GM11168 (cell line): ENCODE results near the gene LY9.

Source experiments
- in situ Hi-C: fragments of 300-500 bp; cut with MboI; formaldehyde crosslinking; loops from one replicate; pipeline ENCODE4 v1.12.0; 2022; ENCODE audit warnings: low sequenced_read_pairs; ENCODE audit not compliant: unreplicated experiment

The LY9 gene

GRCh38 chr1:160834945-160835565 is 39.1 kb downstream of the LY9 start:
- in situ Hi-C loops: no loop called here

DNA sequence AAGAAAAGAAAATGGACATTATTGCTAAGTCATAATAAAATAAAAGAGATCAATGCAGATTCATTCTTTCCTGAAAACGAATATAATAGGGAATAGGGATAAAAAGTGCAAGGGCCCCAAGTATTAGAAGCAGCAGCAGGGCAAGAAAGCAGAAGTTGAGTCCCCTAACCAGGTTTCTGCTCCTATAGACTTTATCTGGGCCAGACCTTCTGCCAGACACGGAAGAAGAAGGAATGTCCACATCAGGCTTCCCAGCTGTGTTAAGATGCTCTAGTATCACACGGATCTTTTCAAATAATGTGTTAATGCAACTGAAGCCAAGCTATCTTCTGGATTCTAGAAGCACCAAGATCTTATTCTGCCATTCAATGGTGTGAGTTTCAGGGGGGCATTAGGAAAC is 39.8 kb downstream of the LY9 start:
- in situ Hi-C loops: no loop called here

GRCh38 chr1:160836561-160836960 is 40.6 kb downstream of the LY9 start:
- in situ Hi-C loops: no loop called here

DNA sequence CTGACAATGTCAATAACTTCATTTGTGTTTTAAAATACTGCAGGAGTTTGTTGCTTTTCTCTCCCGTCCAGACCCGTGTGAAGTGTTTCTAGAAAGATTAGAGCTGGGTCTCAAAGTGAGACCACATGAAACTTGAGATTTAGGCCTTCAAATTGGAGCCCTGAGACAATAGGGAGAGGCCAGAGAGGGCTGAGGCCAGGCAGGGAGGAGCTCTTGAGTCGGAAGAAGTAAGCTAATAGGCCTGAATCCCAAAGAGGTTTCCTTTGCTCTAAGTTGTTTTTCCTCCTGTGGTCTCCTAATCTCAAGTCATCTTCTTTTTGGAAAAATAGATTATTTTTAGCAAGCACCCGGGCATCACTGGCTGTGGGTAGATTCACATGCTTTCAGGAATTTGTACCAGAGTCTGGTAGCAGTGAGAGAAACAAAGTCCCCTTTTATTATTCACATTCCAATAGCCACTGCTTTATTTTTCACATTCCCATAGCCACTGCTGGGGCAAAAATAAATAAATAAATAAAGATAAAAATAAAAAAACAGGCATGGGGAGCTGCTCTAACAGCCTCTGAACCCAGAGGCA is 41.1 kb downstream of the LY9 start:
- in situ Hi-C loops: no loop called here

DNA sequence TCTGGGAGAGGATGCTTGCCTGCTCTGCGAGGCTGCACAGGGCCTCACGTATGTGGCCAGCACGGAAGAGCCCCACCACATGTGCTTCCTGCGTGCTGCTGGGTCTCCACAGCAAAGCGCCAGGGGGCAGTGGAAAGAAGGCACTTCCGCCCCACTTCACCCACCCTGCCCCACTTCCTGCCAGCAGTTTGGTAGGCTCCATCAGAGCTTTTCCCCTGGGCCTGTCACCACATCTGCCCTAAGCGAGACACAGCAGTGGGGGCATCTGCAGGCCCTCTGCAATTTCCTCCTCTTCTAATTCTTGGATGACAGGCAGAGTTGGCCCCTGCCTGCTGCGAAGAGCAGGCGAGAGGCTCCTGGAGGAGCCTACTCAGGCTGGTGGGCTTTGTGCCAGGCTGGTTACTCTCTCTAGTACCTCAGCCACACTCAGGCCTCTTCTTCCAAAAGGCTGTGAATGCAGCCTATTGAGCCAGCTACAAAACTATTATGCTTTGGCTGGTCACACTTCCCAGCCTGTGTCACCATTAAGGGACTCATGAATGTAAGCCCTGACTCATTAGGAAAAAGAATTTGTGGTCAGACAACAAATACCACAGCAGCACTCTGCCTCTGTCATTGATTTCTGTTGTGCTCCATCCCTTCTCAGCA is 41.7 kb downstream of the LY9 start:
- in situ Hi-C loops: no loop called here

DNA sequence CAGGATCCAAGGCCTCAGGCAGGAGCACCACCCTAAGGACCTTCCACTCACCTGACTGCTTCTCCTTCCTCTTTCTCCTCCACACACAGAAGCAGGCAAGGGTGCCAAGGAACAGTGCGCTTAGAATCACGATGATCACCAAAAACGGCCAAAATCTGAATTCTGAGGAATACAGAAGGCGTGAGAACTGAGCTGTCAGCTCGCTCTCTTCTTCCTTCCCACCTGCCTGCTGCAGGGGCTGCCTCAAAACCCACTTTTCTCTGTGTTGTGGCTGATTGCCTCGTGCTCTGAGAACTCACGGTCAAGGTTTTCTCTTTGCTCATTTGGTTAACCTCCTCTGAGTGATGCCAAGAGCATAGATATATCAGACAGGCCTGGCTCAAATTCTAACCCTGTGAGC is 42.9 kb downstream of the LY9 start:
- in situ Hi-C loops: no loop called here

- in situ Hi-C loops: no loop called here
These were observed 43.8 kb downstream of the LY9 start for GRCh38 chr1:160839746-160840145.

DNA sequence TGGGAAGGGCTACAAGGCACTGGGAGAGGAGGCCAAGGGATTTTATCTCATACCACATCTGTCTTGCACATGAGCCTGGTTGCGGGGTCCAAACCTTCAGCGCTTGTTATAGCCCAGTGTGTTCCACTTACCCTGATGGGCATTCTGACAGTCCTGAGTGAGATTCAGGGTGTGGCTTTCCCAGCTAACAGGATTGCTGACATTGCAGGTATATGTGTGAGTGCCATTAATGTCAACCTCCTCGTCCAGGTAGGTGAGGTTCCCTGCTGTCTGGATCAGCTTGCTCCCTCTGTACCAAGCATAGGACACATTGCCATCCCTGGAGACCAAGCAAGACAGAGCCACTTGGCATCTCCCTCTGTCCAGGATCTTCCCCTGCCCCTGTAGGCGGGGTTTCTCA is 45.1 kb downstream of the LY9 start:
- in situ Hi-C loops: no loop called here

DNA sequence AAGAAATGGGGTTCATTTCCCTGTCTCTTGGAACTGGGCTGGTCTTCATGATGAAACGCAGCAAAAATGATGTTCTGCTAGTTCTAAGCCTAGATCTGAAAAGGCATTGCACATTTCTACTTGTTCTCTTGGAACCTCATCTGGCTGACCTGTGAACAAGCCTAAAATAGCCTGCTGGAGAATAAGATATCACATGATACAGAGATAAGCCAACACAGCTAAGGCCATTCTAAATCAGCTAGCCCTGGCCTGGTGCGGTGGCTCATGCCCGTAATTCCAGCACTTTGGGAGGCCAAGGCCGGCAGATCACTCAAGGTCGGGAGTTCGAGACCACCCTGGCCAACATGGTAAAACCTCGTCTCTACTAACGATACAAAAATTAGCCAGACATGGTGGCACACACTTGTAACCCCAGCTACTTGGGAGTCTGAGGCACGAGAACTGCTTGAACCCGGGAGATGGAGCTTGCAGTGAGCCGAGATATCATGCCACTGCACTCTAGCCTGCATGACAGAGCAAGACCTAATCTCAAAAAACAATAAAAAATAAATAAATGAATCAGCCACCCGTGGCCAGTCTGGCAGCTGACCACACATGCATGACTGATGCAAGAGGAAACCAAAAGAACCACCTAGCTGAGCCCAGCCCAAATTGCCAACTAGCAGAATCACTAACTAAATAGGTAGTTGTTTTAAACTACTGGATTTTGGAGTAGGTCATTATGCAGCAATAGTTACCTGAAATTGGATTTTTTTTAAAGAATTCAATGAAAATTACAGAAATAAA is 48.7 kb downstream of the LY9 start:
- in situ Hi-C loops: no loop called here

- in situ Hi-C loops: no loop called here
These were observed 50.3 kb downstream of the LY9 start for GRCh38 chr1:160846281-160846680.

DNA sequence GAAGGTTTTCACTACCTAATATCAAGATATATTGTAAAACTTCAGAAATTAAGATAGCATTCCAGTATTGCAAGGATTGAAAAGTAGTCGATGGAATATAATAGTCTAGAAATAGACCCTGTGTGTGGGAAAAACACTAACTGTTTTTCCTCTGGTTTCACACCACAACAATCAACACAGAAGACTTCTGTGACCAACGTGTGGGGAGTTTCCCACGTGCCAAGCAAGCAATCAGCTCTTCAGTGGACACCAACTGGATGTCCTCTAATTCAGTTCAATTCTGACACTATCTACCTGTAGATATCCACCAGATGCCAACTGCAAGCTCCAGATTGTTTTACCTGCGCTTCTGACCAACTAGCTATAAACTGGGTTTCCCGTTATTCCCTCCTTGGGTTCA is 54.6 kb downstream of the LY9 start:
- in situ Hi-C loops: no loop called here

- in situ Hi-C loops: no loop called here
These were observed 55.0 kb downstream of the LY9 start for GRCh38 chr1:160850993-160851392.

DNA sequence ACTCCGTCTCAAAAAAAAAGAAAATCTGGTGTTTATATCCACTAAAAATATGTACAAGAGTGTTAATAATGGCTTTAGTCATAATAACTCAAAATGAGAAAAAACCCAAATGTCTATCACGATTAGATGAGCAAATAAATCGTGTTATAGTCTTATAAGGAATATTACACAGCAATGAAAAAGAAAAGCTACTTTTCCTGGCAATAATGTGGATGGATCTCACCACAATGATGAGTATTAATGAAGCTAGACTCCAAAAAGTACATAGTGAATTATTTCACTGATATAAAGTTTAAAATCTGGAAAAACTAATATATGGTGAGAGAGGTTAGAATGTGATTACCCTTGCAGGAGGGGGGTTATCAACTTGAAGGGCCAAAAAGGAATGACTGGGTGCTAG is 57.0 kb downstream of the LY9 start:
- in situ Hi-C loops: no loop called here

DNA sequence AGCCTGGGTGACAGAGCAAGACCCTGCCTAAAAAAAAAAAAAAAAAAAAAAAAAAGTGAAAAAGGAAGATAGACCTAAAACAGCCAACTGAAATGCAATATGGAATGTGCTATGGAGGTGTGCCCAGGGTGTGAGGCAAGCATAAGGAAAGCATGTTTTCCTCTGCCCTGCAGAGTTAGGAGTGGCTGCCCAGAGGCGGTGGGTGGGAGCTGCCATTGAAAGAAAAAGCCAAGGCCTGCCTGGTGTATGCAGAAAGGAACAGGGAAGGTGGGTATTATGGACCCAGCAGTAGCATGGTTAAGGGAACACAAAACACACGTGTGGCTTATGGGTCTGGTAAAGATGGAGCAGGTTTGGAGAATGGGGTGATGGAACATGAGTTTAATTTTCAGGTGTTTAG is 57.8 kb downstream of the LY9 start:
- in situ Hi-C loops: no loop called here

DNA sequence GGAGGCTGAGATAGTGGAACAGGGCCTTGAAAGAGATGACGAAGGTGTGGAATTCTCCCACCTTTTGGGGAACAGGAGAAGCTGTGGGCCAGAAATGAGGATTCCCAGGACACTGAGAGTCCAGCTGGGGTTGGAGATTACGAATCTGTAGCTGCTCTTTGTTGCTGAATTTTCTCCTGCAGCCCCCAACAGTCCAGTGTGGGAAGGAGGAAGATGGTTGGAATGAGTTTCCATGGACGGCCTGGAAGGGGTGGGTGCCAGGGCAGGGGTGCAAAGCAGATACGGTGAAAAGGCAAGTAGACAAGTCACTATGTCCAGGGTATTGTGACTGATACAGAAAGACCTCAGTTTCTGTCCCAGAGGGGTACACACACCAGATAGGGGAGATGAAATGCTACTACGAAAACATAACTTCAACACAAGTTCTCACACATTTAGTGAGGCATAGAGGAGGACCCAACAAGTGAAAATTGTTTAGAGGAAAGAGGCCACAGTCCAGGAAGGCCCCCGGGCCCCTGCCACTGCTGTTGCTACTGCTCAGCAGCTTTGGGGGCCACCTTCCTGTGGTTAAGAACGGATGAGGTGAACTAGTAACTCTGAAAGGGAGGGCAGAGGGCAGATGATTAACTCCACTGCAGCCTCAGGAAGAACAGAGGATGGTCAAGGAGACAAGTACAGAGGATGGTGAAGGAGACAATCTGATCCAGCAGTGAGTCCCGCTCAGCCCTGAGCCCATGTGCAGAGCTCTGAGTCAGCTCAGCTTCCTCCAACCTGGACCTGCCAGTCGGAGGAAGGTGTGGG is 59.4 kb downstream of the LY9 start:
- in situ Hi-C loops: no loop called here

DNA sequence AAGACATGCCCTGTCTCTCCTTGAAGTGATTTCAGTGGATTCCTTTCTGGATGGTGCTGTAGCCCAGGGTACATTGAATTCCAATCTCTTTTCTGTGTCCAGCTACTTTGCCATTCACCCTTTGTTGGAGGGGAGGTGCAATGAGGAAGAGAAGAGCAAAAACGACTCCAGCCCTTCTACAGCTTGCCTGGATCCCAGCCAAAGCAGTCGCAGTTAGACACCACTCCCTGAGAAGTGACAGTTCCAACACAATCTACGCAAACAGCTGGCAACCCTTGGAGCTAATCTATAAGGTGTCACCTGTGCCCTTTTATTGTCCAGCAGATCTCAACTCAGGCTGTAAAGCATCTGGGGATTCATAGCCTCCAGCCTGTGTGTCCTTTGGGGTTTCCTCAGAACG is 62.1 kb downstream of the LY9 start:
- in situ Hi-C loops: no loop called here

- in situ Hi-C loops: no loop called here
These were observed 62.5 kb downstream of the LY9 start for GRCh38 chr1:160858507-160858906.

DNA sequence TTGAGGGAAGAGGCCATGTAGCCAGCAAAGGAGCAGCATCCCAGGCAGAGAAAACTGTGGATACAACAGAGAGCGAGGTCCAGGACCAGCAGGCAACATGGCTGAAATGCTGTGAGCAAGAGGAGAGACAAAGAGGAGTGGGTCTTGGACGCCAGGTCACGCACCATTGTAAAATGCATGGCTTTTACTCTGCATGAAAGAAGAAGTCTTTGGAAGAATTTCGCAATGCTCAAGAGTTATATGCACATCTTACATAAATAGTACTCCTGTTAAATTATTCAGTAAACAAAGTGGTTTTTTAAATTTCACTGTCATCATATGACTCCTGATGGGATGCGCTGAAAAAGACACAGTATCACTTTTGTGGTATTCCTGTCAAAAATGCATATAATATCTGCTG is 63.2 kb downstream of the LY9 start:
- in situ Hi-C loops: no loop called here

GRCh38 chr1:160860840-160861505 is 65.0 kb downstream of the LY9 start:
- in situ Hi-C loops: no loop called here
